Activated CD4-positive, alpha-beta T cell treated with anti-CD3 and anti-CD28 coated beads, Interleukin-10, Interleukin-2, amounts not matched to agents 100 ng/mL and 50 ng/mL, durations not matched to agents 16 hours and 8 hours (primary cell): ENCODE results near the gene MYRF.
A peak's percentile ranks its signal among the peaks of the same experiment; 100 is the strongest.

ENCODE experiments used
- DNase-seq: peaks from one replicate; pipeline ENCODE4 v3.0.0-alpha.2; 2020

MYRF gene

DNA sequence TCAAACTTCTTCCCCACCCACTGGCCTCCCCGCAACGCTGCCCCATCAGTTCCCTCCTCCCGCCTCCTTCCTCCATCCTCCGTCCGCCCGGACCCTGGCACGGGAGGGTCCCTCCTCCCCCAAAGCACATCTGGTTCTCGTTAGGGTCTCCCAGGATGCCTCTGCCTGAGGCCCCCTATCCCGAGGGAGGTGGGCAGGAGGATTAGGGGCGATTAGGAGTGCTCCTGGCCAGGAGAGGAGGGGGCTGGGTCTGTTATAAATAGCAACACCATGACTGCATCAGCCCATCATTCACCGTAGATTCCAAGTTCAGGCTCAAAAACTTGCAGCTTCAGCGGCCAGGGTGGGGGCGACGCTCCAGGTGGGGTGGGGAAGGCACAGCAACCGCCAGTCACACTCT is 10.4 kb downstream of the MYRF start:
- no peak for DNase-seq

DNA sequence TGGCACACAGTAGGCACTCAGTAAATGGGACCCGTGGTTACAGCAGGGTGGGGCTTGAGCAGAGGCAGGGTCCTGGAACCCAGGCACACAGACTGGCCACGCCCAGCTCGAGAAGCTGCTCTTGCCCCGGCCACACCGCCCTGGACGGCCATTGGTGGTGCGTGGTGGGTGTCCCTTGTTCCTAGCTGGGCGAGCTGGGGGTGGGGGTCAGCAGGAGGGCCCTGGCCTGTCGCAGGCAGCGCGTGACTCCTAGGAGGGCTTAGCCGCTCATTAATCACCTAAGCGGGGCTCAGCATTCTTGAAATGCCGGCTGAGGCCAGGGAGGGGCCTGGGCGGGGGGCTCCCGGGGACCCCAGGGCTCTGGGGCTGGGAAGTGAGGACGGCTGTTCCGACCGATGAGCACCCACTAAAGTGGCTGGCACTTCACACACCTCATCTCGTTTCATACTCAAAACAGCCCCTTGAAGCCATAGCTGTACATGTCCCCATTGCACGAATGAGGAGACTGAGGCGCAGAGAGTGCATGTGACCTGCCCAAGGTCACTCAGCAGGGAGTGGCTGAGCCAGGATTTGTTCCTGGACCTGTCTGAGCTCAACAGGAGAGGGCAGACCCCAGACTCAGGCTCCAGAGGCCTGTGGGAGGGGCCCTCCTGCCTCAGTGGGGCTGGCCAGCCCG is 11.6 kb downstream of the MYRF start:
- DNase-seq: no peak

GRCh38 chr11:61764606-61765260 is 12.3 kb downstream of the MYRF start:
- no peak for DNase-seq

- no peak for DNase-seq
These were observed 13.3 kb downstream of the MYRF start for GRCh38 chr11:61765550-61766253.

GRCh38 chr11:61766353-61766841 is 14.0 kb downstream of the MYRF start:
- no peak for DNase-seq

DNA sequence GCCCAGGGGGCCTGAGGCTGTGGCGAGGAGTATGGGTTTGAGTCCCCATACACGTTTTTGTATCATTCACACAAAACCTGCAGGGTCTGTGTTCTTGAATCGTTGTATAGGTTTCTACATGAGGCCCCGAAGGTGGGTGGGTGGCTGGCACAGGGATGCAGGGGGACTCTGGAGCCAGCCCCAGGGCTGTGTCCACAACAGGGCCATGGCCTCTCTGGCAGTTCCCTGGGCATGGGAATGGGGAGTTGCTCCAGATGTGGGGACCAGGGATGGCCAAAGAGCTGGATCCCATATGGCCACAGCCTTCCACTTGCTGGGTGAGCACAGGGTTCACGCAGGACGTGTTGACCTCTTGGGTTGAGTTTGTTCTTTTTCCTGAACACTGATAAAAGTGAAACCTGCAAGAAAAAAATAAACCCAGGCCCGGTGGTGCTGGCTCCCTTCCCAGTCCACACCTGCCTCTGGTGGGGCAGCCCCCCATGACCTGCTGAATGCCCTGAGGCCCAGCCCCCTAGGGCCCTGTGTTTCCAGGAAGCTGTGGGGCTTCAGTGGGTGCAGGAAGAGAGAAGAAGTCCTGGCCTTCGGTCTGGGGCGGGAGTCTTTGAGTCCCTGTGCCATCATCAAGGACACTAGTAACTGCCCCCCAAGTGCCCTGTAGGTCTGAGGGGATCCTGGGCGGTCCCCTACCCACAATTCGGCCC is 16.1 kb downstream of the MYRF start:
- DNase-seq: no peak

- no peak for DNase-seq
These were observed 16.9 kb downstream of the MYRF start for GRCh38 chr11:61769169-61769920.

DNA sequence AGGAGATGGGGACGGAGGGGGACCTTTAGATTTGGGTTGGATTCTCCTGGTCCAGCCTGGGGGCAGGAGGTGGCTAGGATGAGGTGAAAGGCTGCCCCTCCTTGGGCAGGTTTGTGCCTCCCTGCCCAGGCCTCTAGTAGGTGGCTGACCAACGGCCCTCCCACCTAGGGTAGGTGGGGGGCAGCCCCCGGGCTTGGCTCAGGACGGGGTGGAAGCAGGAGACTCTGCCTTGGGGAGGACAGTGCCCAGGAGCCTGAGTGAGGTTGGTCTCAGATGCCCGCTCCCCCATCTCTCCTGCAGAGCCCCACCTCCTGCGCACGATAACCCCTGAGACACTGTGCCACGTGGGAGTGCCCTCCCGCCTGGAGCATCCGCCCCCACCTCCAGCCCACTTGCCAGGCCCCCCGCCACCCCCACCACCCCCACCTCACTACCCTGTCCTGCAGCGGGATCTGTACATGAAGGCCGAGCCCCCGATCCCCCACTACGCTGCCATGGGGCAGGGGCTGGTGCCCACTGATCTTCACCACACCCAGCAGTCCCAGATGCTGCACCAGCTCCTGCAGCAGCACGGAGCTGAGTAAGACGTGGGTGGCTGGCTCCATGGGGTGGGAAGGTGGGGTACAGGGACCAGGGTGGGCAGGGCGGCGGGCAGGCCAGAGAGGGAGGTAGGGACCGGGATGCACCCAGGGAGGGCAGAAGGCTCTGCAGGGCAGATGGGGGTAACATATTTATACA is 17.7 kb downstream of the MYRF start:
- no peak for DNase-seq

DNA sequence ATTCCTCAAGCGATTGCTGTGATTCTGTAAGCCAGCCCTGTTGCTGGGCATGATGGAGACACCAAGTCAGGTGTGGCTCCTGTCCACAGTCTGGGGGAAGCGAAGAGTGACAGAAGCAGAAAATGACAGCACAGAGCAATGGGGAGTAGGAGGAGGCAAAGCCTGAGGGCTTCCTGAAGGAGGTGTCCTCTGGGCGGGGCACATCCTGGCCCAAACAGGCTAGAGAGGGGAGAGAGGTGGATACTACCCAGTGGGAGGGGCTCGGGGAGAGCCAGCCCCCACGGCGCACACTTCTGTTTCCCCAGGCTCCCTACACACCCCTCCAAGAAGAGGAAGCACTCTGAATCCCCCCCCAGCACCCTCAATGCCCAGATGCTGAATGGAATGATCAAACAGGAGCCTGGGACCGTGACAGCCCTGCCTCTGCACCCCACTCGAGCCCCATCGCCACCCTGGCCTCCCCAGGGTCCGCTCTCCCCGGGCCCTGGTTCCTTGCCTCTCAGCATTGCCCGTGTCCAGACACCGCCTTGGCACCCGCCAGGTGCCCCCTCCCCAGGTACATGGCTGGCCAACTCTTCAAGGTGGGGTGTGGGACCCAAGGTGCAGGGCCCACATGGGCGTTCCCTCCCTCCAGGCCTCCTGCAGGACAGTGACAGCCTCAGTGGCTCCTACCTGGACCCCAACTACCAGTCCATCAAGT is 18.9 kb downstream of the MYRF start:
- DNase-seq: no peak

GRCh38 chr11:61771985-61772455 is 19.6 kb downstream of the MYRF start:
- no peak for DNase-seq

DNA sequence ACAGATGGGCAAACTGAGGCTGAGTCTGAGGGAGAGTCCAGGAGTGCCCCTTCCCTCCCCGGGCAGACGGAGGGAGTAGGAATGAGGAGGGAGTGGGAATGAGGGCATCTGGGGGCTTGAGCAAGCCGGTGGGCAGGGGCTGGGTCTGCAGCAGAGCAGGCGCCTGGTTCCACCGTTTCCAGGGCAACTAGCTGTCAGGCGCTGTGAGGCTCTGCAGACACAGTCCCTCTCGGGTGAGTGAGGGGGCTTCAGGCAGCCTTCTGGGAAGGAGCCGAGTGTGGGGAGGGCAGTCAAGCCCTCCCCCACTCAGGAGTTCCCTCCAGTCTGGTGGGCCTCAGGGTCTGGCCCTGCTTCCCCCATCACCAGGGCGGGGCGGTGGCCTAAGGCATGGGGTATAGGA is 20.9 kb downstream of the MYRF start:
- no peak for DNase-seq

DNA sequence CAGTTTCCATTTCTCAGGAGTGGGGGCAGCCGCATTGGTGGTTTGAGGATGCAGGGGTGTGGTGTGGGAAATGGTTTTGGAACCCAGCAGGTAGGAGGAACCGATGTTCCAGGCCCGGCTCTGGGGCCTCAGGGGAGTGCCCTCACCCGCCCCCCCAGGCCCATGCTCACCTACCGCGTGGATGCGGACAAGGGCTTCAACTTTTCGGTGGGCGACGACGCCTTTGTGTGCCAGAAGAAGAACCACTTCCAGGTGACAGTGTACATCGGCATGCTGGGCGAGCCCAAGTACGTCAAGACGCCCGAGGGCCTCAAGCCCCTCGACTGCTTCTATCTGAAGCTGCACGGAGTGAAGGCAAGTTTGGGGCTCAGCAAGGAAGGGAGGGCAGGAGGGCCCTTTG is 21.4 kb downstream of the MYRF start:
- DNase-seq: no peak

DNA sequence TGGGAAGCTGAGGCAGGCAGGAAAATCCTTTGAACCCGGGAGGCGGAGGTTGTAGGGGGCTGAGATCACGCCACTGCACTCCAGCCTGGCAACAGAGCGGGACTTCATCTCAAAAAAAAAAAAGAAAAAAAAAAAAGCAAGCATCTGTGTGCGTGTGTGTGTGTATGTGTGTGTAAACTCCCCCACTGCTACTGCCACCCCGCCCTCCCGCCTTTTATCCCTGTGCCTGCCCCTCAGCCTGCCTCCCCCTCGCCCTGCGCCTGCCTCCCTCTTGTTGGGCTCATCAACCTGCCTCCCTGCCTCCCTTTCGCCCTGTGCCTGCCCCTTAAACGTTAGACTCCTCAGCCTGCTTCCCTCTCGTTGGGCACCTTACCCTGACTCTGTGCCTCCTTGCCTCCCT is 22.0 kb downstream of the MYRF start:
- DNase-seq: no peak

GRCh38 chr11:61775106-61775505 is 22.7 kb downstream of the MYRF start:
- no peak for DNase-seq

DNA sequence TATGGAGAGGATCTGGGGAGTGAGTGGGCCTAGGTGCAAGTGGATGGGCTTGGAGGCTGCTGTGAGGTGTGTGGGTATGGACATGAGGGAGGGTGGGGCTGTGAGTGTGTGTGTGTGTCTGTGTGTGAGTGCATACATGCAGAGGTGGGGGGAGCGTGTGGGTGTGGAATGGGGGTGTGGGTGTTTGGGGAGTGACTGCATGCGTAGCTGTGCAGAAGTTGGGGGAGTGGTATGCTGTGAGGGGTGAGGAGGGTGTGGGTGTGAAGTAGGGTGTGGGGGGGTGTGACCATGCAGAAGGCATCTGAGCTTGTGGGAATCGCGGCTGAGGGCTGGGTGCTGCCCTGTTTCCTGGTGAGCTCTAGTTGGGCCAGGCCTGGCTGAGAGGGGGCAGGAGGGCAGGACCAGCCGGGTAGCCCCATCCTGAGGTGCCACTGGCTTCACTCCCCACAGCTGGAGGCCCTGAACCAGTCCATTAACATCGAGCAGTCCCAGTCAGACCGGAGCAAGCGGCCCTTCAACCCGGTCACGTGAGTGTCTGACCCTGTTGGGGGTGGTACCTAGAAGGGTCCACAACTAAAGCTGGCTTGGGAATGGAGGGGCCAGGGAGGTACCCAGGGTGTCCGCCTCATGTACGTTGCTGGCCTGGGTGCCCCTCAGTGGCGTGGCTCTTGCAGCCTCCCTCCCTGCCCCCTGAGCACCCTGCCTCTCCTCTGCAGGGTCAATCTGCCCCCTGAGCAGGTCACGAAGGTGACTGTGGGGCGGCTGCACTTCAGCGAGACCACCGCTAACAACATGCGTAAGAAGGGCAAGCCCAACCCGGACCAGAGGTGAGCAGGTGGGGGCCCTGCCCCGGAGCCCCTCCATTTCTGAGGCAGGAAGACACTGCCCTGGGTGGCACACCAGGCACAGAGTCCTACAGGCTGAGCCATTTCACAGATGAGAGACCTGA is 23.4 kb downstream of the MYRF start:
- no peak for DNase-seq

DNA sequence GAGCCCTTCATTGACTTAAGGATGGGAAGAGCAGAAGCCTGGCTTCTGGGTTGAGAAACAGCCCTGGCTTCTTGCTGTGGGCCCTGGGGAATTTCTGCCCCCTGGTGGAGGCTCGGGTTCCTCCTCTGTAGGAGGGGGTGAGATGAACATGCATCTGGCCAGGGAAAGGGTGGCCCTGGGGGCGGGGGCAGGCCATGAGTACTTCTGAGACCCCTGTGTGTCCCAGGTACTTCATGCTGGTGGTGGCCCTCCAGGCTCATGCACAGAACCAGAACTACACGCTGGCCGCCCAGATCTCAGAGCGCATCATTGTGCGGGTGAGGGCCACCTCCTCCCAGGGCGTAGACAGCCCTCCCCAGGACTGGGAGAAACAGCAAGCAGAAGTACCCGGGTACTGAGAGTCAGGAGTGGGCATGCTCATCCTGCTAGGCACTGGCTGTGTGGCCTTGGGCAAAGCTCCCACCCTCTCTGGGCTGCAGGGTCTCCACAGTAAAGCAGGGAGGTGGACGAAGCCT is 24.2 kb downstream of the MYRF start:
- peak; percentile 76 for DNase-seq

GRCh38 chr11:61777234-61778090 is 25.0 kb downstream of the MYRF start:
- DNase-seq: peak; percentile 54

DNA sequence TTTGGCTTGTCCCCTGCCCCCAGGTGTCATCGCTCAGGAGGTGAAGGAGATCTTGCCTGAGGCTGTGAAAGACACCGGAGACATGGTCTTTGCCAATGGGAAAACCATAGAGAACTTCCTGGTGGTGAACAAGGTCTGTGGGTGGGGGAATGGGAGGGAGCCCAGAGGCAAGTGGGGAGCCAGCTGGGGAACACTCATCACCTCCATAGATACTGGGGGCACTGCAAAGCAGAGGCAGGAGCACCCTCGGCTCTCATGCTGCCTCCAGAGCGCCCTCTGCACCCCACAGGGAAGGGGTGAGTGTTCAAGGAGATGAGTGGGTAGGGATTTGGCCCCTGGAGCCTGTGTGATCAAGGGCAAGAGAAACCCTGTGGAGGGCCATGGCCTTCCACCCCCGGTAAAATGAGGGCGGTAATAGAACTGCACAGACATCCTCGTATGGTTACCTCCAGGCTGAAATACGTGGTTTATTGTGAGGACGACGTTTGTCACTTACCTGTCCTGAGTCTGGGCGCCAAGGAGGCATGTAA is 26.0 kb downstream of the MYRF start:
- DNase-seq: no peak
